Gastrocnemius medialis (tissue), 4 donors: Measurements from ENCODE around the gene CNST. TPM values are rescaled to one million over a fixed set of nuclear protein-coding genes. Genes with fewer than 3 reads are reported as not detected.

ENCODE experiments used
- ATAC-seq, 2 donors: fragments of 150-250 bp; one replicate each; pipeline ENCODE4 v1.9.1; 2016
- DNase-seq, 2 donors: peaks; one replicate each; pipeline ENCODE4 v3.0.0-alpha.2; 2019
- H3K27ac ChIP-seq, 4 donors: fragments of 200-600 bp; sonication (generic); 1 replicate in 1 of 4; 2 replicates in 3 of 4; pipeline ENCODE4 v1.5.1; 2016 to 2018; ENCODE audit warnings: mild to moderate bottlenecking in 2 of 4, moderate library complexity in 1 of 4
- H3K27me3 ChIP-seq, 3 donors: fragments of 200-600 bp; sonication (generic) in 2 of 3; 1 replicate in 1 of 3; 2 replicates in 2 of 3; pipeline versions ENCODE4 v1.5.1 to v1.6.0; 2016 to 2019; ENCODE audit warnings: mild to moderate bottlenecking in 1 of 3, moderate library complexity in 1 of 3
- H3K36me3 ChIP-seq, 2 donors: fragments of 200-600 bp; sonication (generic) in 1 of 2; one replicate each; pipeline ENCODE4 v1.5.1; 2017 to 2018
- H3K4me1 ChIP-seq, 2 donors: fragments of 200-600 bp; sonication (generic) in 1 of 2; one replicate each; pipeline ENCODE4 v1.5.1; 2016 to 2017; ENCODE audit warnings: mild to moderate bottlenecking in 2 of 2
- H3K4me3 ChIP-seq, 4 donors: fragments of 200-600 bp; sonication (generic) in 3 of 4; 1 replicate in 1 of 4; 2 replicates in 3 of 4; pipeline ENCODE4 v1.5.1; 2016 to 2019; ENCODE audit warnings: mild to moderate bottlenecking in 2 of 4
- H3K9me3 ChIP-seq, 3 donors: fragments of 200-600 bp; sonication (generic) in 2 of 3; 1 replicate in 1 of 3; 2 replicates in 2 of 3; pipeline ENCODE4 v1.5.1; 2016 to 2019
- CTCF ChIP-seq, 5 experiments: fragments of 450-650 bp in 3 of 5; fragments of 200-600 bp in 2 of 5; sonication (generic) in 2 of 5; IDR thresholded peaks in 4 of 5; conservative IDR thresholded peaks in 1 of 5; 1 replicate in 4 of 5; 2 replicates in 1 of 5; pipeline ENCODE4 v1.5.1; 2016 to 2019; ENCODE audit warnings: antibody characterized with exemption in 5 of 5, mild to moderate bottlenecking in 3 of 5, moderate library complexity in 3 of 5
- POLR2A ChIP-seq, 2 donors: fragments of 450-650 bp; IDR thresholded peaks; one replicate each; pipeline ENCODE4 v1.6.1; 2017; ENCODE audit warnings: antibody characterized with exemption in 2 of 2, mild to moderate bottlenecking in 2 of 2, moderate library complexity in 2 of 2
- in situ Hi-C, 4 donors: fragments of 200-750 bp; cut with MboI; loops; one replicate each; pipeline versions ENCODE4 v1.15.0 to v1.8.0; 2017; ENCODE audit warnings: low sequenced_read_pairs in 4 of 4
- intact Hi-C: fragments of 100-400 bp; cut with DNase I; formaldehyde crosslinking; loops from one replicate; pipeline ENCODE4 v1.15.1; 2023; ENCODE audit warnings: low total_unique reads
- total RNA-seq, 4 donors: library from RNA; depleted of rRNA; stranded (reverse); fragments of >200 nt; gene quantifications; one replicate each; pipeline versions ENCODE4 v1.1.0 to v1.2.3, GENCODE V29; 2016

CNST gene
- total RNA-seq, 4 donors from 2014 or later: 62.7 to 105 (median 81.5) TPM

DNA sequence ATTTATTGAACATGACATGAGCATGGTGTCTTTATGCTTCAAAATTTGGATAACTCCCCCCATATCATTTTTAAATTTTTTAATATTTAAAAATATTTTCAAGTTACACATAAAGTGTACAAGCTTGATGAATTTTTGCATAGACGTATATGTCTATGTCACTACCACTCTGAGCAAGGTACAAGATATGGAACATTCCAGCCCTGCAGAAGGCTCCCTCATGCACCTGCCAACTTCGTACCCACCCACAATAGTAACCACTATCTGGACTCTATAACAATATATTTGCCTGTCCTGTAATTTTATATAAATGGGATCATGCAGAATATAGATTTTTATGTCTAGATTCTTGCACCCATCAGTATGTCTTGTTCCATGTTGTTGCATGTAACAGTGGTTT, 74.5 kb downstream of the CNST start:
- Histone ChIP-seq H3K27me3 (no peaks in the 10 kb centered on the region), H3K36me3 (peaks cover 0 to 24% of the 10 kb centered on the region in 2 donors), H3K27ac (peak overlapping the region; percentile 72 to 83 (median 78)), H3K4me1 (peaks cover 18 to 34% of the 10 kb centered on the region in 2 donors), H3K9me3 (no peaks in the 10 kb centered on the region), H3K4me3 (no peak overlapping the region)
- no peak for DNase-seq
- TF ChIP-seq POLR2A (IDR thresholded peaks at IDR 0.05): no peak
- no peak for TF ChIP-seq CTCF (IDR thresholded peaks at IDR 0.05 in 4 of 5, conservative IDR thresholded peaks at IDR 0.05 in 1 of 5)
- no peak for ATAC-seq
- in situ Hi-C loops: loop anchor here in 1 of 4 donors (10.0 kb wide), 1 partner anchor 54 kb away; no protein-coding TSS in a partner anchor
- intact Hi-C loops: loop anchor here (5.0 kb wide), 1 partner anchor 73 kb away; the partner anchor contains the start of genes CNST and TFB2M

GRCh38 chr1:246641394-246641793, 75.1 kb downstream of the CNST start:
- Histone ChIP-seq H3K36me3 (peaks cover 0 to 25% of the 10 kb centered on the region in 2 donors), H3K27ac (peak overlapping the region; percentile 72 to 83 (median 78))
- intact Hi-C loops: loop anchor here (5.0 kb wide), 1 partner anchor 74 kb away; the partner anchor contains the start of genes CNST and TFB2M

GRCh38 chr1:246642719-246643118, 76.5 kb downstream of the CNST start:
- Histone ChIP-seq H3K9me3 (no peaks in the 10 kb centered on the region), H3K27me3 (no peaks in the 10 kb centered on the region), H3K4me1 (peaks cover 27 to 46% of the 10 kb centered on the region in 2 donors), H3K36me3 (peaks cover 0 to 29% of the 10 kb centered on the region in 2 donors), H3K4me3 (peak overlapping the region in 1 of 4 donors; percentile 38), H3K27ac (peak overlapping the region in 1 of 4 donors; percentile 83)
- no peak for DNase-seq
- in situ Hi-C loops: loop anchor here in 1 of 4 donors (10.0 kb wide), 1 partner anchor 52 kb away; no protein-coding TSS in a partner anchor
- TF ChIP-seq POLR2A (IDR thresholded peaks at IDR 0.05) (no peak), CTCF (IDR thresholded peaks at IDR 0.05 in 4 of 5, conservative IDR thresholded peaks at IDR 0.05 in 1 of 5) (no peak)
- no peak for ATAC-seq
- intact Hi-C loops: loop anchor here (5.0 kb wide), 1 partner anchor 75 kb away; the partner anchor contains the start of genes CNST and TFB2M

More at GRCh38 chr1:246641394-246641793, 75.1 kb downstream of the CNST start:
- in situ Hi-C loops: loop anchor here in 1 of 4 donors (10.0 kb wide), 1 partner anchor 53 kb away; no protein-coding TSS in a partner anchor
- DNase-seq: no peak
- peak overlapping the region in 3 of 4 donors; percentile 22 to 38 (median 22) for H3K4me3 ChIP-seq
- H3K27me3 ChIP-seq: no peaks in the 10 kb centered on the region
- no peaks in the 10 kb centered on the region for H3K9me3 ChIP-seq
- ATAC-seq: peak; percentile 77 to 82
- TF ChIP-seq CTCF (IDR thresholded peaks at IDR 0.05 in 4 of 5, conservative IDR thresholded peaks at IDR 0.05 in 1 of 5) (no peak), POLR2A (IDR thresholded peaks at IDR 0.05) (no peak)
- H3K4me1 ChIP-seq: peaks cover 18 to 34% of the 10 kb centered on the region in 2 donors

DNA sequence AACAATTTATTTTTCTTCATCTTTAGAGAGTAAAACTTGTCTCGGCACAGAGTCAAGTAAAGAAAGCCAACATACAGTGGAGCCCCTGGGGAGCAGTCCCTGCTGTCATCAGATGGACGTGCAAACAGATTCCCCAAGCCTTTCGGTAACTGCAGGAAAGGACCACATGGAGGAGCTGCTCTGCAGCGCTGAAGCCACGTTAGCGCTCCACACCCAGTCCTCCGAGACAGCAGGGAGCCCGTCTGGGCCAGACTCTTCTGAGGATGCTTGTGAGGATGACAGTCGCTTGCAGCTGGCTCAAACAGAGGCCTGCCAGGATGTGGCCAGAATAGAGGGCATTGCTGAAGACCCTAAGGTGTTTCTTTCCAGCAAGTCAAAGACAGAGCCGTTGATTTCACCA, 80.9 kb downstream of the CNST start:
- in situ Hi-C loops (loop anchor here in 1 of 4 donors (10.0 kb wide), 1 partner anchor 48 kb away; no protein-coding TSS in a partner anchor), intact Hi-C loops (loop anchor here (1.0 kb wide), 1 partner anchor 52 kb away; no protein-coding TSS in a partner anchor)
- DNase-seq: peak; percentile 45 to 61
- no peaks in the 10 kb centered on the region for H3K9me3 ChIP-seq
- peak; percentile 89 to 92 for ATAC-seq
- H3K27ac ChIP-seq: peak overlapping the region; percentile 21 to 72 (median 64)
- H3K27me3 ChIP-seq: no peaks in the 10 kb centered on the region
- peak overlapping the region in 2 of 4 donors; percentile 12 to 26 for H3K4me3 ChIP-seq
- TF ChIP-seq CTCF (IDR thresholded peaks at IDR 0.05 in 4 of 5, conservative IDR thresholded peaks at IDR 0.05 in 1 of 5) (peak; percentile 49 to 72 (median 62)), POLR2A (IDR thresholded peaks at IDR 0.05) (no peak)
- H3K36me3 ChIP-seq: peaks cover 0 to 31% of the 10 kb centered on the region in 2 donors
- H3K4me1 ChIP-seq: peaks cover 47 to 55% of the 10 kb centered on the region in 2 donors
